C4-2B (cell line): ENCODE data around the gene EPS8L1.

Experiments used
- H3K27ac ChIP-seq: fragments of 450-650 bp; 2 replicates; pipeline ENCODE4 v1.5.1; 2017
- ZFX ChIP-seq: fragments of 450-650 bp; IDR thresholded peaks from 2 replicates; pipeline ENCODE4 v1.6.1; 2017
- TF ChIP-seq, protein P1 (sequence below): fragments of 450-650 bp; conservative IDR thresholded peaks from 2 replicates; pipeline ENCODE4 v1.5.1; 2017; ENCODE audit warnings: mild to moderate bottlenecking

EPS8L1 gene

DNA sequence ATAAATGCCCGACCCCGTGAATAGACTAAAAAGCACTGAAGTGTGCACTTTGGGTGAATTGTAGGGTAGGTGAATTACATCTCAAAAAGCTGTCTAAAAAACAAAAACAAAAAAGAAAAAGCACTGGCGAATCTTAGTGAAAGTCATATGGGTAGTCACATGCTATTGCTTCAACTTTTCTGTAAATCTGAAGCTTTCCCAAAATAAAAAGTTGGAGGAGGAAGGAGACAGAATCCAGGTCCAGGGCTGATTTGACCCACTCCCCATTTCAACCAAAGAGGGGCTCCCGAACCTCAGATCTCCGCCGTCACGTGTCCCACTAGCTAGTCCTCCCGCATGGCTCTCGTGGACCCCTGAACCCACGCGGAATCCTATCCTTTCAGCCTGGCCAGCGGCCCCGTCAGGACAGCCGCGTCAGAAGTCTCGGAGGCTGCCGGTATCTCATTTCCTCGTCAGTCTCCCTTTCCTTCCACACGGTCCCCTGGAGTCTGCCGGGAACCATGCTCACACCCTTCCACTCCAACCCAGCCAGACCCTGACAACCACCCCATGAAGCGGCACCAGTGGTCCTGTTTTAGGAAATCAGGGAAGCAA is 35.7 kb downstream of the EPS8L1 start:
- TF ChIP-seq, protein P1, sequence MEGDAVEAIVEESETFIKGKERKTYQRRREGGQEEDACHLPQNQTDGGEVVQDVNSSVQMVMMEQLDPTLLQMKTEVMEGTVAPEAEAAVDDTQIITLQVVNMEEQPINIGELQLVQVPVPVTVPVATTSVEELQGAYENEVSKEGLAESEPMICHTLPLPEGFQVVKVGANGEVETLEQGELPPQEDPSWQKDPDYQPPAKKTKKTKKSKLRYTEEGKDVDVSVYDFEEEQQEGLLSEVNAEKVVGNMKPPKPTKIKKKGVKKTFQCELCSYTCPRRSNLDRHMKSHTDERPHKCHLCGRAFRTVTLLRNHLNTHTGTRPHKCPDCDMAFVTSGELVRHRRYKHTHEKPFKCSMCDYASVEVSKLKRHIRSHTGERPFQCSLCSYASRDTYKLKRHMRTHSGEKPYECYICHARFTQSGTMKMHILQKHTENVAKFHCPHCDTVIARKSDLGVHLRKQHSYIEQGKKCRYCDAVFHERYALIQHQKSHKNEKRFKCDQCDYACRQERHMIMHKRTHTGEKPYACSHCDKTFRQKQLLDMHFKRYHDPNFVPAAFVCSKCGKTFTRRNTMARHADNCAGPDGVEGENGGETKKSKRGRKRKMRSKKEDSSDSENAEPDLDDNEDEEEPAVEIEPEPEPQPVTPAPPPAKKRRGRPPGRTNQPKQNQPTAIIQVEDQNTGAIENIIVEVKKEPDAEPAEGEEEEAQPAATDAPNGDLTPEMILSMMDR: no peak
- TF ChIP-seq ZFX: no peak
- H3K27ac ChIP-seq: no peak overlapping the region

DNA sequence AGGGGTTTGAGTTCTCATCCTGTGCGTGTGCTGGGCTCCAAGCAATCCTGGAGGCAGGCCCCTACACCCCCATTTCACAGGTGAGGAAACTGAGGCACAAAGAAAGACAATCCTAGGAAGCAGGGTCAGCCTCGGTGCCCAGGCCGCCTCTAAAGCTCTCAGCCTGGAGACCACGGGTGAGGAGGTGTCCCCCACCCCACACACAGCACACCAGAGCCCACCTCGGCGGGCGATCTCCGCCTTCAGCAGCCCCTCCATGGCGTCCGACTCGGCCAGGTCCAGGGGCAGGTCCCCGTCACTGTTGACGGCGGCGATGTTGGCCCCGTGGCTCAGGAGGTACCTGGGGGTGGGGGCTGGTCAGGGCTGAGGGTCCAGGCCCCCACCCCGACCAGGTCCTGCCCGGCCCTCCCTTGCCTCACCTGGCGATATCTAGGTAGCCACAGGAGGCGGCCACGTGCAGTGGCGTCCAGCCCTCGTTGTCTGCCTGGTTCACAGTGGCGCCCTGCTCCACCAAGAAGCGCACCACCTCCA is 36.6 kb downstream of the EPS8L1 start:
- no peak overlapping the region for H3K27ac ChIP-seq
- TF ChIP-seq, protein P1: no peak
- TF ChIP-seq ZFX: no peak

DNA sequence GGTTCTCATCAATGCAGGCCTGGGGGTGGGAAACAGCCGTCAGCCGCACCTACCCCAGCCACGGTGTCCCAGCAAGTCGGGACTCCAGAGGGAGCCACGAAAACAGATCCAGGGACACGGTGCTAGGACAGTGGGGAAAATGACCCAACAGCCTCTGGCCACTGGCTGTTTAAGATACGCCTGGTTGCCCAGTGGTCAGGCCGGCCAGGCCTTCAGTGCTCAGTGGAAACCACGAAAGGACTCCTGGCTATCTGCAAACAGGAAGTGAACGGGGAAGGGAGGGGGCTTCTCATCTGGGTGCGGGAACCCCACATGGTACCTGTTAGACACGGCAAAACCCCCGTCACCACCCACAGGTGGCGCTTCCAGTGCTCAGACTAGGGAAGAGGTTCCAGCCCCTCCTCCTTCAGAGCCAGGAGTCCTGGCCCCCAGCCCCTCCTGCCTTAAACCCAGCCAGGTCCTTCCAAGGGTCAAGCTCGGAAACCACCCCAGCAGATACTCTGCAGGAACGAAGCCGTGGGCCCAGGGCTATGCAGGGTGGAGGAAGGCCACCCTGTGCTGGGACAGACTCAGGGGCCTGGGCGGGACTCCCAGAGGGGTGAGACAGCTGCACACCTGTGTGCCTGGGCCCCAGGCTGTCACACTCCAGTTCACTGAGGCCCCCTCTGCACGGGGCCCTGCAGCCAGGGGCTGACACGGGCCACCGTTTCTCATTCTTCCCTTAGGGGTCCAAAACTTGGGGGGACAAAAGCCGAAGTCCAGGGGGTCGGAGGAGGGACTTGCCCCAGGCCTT is 37.3 kb downstream of the EPS8L1 start:
- H3K27ac ChIP-seq: no peak overlapping the region
- TF ChIP-seq ZFX: no peak
- TF ChIP-seq, protein P1: no peak

DNA sequence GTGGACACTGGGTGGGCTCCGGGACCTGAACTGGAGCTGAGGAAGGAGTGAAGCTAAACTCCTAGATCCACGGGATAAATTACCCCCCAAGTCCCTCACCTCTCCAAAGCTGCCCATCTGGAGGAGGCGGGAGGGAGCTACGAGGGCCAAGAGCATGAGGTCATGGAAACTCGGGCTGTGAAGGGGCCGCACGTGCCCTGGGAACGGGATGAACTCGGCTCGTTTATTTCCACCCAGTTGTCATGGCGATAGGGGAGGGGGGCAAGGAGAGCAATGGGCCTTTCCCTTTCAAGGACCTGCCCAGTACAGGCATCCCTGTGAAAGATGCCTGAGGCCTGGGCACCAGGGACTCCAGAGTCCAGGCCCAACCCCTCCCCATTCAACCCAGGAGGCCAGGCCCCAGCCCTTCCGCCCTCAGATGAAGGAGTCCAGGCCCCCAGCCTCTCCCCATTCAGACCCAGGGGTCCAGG is 37.9 kb downstream of the EPS8L1 start:
- no peak for TF ChIP-seq ZFX
- TF ChIP-seq, protein P1: no peak
- no peak overlapping the region for H3K27ac ChIP-seq

DNA sequence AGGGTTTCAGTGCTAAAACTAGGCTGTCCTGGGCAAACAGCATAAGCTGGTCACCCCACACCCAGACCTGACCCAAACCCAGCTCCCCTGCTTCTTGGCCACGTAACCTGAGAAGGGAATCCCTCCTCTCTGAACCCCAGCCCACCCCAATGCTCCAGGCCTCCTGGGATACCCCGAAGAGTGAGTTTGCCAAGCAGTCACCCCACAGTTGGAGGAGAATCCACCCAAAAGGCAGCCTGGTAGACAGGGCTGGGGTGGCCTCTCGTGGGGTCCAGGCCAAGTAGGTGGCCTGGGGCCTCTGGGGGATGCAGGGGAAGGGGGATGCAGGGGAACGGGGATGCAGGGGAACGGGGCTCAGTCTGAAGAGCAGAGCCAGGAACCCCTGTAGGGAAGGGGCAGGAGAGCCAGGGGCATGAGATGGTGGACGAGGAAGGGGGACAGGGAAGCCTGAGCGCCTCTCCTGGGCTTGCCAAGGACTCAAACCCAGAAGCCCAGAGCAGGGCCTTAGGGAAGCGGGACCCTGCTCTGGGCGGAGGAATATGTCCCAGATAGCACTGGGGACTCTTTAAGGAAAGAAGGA is 39.0 kb downstream of the EPS8L1 start:
- H3K27ac ChIP-seq: no peak overlapping the region
- no peak for TF ChIP-seq ZFX
- TF ChIP-seq, protein P1: no peak

DNA sequence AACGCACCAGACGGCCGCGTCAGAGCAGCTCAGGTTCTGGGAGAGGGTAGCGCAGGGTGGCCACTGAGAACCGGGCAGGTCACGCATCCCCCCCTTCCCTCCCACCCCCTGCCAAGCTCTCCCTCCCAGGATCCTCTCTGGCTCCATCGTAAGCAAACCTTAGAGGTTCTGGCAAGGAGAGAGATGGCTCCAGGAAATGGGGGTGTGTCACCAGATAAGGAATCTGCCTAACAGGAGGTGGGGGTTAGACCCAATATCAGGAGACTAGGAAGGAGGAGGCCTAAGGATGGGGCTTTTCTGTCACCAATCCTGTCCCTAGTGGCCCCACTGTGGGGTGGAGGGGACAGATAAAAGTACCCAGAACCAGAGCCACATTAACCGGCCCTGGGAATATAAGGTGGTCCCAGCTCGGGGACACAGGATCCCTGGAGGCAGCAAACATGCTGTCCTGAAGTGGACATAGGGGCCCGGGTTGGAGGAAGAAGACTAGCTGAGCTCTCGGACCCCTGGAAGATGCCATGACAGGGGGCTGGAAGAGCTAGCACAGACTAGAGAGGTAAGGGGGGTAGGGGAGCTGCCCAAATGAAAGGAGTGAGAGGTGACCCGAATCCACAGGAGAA is 39.9 kb downstream of the EPS8L1 start:
- H3K27ac ChIP-seq: no peak overlapping the region
- TF ChIP-seq ZFX: no peak
- TF ChIP-seq, protein P1: no peak
